ENCODE measurements around the gene CACNA2D1.

- TF ChIP-seq CTCF (IDR thresholded peaks at IDR 0.05) (no peak), POLR2A (IDR thresholded peaks at IDR 0.05) (no peak)
These were observed 278.8 kb downstream of the CACNA2D1 start for GRCh38 chr7:82164813-82165212.
